ENCODE measurements around the gene MLN.

MLN gene, protein sequence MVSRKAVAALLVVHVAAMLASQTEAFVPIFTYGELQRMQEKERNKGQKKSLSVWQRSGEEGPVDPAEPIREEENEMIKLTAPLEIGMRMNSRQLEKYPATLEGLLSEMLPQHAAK

DNA sequence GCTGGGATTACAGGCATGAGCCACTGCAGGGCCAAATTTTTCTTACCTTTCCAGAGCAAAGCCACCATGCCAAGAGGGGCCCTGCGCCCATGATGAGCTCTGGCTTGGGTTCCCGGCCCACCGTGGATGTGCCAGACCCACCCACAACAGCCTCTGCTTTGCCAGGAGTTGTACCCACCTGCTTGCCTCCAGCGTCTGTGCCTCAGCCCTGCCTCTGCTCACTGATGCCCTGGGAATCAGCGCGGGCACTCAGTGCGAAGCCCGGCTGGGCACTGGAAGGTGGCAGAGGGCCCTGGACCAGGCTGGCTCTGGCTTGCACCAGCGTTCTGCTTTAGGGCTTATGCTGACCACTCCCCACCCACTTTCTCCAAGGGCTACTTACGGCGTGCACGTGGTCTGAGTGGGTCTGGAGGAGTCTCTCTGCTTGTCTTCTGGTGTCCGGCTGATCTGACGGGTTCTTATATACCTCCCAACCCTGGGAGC is at the start of gene MLN:
Gene MLN (minus strand): TSS at position 433 of the 483 bp plus-strand sequence. CDS start 2,840 bp downstream, outside the sequence.
- no peak for DNase-seq (ENCODE audit: low spot score)

DNA sequence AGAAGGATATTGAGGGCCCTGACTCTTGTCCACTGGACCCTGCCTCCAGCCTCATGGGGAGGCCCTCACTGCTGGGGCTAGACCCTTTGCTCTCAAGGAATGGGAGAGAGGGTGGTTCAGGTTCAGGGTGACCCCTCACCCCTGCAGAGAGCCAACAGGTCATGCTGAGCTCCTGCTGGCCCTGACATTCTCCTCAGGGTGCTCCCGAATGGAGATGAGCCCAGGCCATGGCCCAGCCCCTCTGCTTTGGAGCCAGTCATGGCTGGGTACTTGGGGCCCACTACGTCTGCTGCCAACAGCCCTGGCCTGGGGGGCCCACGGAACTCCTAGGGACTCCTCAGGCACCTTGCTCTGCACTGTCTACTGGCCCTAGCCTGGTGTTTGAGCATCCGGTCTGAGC is 49.2 kb upstream of the MLN start:
- no peak for DNase-seq (ENCODE audit: low spot score)

DNA sequence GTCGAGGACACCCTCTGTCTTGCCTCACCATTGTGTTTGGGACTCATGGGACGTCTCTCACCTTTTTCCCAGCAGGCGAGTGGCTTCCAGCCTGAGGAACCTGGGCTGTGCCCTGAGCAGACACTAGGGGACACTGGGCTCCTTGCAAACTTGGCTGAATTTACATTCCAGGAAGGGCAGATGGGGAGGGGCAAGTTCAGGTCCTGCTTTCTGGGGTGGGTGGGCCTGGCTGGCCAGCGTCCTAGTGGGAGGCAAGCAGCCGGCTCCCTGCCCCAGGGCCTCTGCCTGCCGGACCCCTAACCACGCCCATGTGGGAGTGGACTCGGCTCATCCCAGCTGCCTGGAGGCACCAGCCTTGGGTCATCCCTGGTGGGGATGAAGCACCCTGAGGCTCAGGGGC is 48.2 kb upstream of the MLN start:
- no peak for DNase-seq (ENCODE audit: low spot score)

DNA sequence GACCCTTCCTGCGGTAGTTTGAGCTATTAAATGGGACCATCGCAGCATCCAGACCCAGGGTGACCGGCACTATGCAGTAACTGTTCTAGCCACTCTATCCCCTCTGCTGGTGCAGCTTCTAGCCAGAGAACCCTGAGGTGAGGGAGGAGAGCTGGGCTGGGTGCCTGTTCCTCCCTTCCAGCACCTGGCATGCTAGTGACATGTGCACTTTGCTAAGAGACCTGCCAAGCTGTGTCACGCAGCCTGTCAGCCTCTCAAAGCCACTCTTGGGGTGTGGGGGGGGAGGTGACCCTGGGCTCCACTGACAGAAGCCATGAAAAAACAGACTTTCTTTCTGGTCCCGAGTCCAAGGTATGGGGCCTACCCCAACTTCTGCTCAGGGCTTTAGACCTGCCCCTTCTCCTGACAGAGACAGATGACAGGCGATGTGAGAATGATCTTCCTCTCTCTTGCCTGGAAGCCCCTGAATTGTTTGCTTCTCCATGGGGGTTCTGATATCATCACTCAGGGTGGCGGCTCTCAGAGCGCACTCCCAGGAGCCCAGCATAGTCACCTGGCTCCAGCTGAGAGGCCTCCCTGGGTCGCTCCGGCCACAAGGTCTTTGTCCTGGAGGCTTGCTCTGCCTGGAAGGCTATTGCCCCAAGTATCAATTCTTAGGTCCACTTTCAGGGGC is 47.2 kb upstream of the MLN start:
- no peak for DNase-seq (ENCODE audit: low spot score)

DNA sequence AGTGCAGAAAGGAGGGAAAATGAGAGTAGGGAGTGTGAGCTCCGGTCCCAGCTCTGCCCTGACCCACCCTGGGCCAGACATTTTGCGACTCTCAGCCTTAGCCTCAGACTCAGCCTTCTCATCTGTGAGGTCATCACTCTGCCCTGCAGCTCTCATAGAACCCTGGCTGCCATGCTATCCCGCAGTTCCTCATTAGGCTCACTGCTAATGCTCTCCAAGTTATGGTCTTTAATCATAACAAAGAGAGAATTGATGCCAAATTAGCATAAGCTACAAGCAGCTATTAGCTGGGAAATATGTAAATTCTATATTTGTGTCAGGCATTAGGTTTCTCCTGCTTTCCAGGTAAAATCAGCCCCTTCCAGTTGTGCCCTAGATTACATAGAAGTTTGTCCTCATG is 46.5 kb upstream of the MLN start:
- DNase-seq (ENCODE audit: low spot score) = no peak

DNA sequence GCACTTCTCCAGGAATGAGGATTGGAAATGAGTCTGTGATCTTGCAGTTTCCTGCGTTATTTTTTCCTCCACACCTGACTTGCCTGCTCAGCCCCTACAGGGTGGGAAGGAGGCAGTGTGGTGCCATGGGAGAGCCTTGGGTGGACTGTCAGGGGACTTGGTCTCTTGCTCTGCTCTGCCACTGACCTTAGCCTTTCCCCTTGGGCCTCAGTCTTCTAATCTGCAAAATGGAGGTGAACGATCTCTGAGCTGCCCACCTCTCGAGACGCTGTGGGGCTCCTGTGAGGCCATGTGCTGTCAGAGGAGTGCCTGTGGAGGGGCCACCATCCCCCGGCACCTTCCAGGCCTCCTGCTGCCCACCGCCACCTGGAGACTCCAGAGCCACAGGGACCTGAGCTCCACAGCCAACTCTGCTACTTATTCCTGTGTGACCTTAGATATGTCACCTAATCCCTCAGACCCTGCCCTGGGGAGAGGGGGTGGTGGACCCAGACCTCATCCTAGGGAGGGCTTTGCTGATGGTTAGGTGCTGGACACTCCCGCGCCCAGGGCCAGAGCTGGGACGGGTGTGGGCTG is 45.8 kb upstream of the MLN start:
- DNase-seq (ENCODE audit: low spot score) = no peak

DNA sequence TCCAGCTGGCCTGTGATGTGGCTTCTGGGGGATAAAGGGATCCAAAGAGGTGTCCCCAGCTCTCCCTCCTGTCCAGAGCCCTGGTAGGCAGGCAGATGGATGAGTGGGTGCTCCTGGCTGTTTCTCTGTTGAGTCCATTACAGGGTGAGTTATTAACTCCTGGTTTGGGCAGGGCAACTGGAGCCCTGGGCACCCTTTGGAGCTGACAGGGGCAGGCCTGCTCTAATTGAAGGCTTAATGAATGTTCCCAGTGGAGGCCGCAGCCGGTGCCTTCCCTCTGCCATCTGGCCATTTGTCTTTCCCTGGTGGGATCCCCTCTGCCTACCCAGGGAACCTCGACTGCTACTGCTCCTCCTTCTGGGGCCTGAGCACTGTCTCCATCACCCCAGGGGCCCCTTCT is 44.7 kb upstream of the MLN start:
- no peak for DNase-seq (ENCODE audit: low spot score)

DNA sequence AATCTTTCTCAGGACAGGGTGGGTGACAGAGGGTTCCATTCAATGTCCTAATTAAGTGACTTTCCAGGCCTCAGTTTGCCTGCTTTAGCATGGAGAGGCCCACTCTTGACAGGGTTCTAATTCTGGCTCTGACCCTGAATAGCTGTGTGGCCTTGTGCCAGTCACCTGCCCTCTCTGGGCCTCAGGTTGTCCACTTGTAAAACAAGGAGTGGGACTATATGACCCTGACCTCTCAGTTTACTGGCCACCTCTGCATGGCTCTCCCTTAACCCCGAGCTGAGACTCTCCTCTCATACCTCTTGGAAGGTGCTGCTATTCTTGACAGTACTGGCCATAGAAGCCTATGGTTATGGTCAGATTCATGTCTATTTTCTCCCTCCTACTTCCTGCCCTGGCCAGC is 44.1 kb upstream of the MLN start:
- no peak for DNase-seq (ENCODE audit: low spot score)

DNA sequence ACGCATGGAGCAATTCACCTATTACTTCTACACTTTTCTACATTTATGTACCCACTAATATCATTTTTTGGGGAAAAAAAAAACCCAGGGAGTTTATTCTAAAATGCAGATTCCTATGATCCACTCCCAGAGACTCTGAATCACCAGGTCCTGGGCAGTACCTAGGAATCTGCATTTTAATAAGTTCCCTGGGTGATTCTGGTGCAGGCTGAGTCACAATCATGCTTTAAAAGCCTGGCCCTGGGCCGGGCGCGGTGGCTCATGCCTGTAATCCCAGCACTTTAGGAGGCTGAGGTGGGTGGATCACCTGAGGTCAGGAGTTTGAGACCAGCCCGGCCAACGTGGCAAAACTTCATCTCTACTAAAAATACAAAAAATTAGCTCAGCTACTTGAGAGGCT is 43.3 kb upstream of the MLN start:
- DNase-seq (ENCODE audit: low spot score) = no peak

DNA sequence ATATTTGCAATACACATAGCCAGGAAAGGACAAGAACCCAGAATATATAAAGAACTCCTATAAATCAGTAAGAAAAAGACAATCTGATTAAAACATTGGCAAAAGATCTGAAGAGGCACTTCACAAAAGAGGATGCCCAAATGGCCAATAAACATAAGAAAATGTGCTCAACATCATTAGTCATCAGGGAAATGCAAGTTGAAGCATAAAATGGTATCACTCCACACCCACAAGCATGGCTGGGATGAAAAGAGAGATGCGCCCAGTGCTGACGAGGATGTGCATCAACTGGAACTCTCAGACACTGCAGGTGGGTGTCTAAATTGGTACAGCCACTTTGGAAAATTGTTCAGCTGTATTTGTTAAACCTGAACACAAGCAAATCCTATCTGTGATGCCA is 42.4 kb upstream of the MLN start:
- no peak for DNase-seq (ENCODE audit: low spot score)

DNA sequence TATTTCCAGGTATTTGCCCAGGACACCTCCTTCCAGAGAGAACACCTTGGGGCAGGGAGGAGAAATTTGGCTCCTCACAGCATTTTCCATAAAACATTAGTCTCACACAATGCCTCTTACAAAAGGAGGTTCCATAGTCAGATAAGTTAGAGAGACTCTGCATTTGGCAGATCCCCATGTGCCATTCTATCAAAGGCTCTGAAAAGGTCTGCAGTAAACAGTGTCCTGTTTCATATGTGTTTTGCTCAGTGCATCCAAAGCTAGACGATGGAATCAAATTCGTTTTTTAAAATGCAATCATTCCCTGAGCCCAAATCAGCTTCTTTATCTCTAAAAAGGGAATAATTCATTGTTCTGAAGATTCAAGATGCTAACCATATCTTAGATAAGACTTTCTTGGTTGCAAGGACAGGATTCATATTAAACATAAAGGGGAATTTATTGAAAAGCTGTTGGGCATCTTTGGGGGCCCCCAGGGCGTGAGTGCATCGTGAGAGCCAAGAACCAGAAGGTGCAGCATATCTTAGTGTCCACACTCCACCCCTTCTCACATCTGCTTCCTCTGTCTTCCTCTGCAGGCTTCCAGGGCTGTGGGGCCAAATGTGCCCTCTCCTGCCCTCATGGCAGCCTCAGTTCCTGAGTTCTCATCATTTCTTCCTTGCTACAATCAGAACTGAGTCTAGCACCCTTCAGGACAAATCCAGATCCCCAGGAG is 41.4 kb upstream of the MLN start:
- no peak for DNase-seq (ENCODE audit: low spot score)

DNA sequence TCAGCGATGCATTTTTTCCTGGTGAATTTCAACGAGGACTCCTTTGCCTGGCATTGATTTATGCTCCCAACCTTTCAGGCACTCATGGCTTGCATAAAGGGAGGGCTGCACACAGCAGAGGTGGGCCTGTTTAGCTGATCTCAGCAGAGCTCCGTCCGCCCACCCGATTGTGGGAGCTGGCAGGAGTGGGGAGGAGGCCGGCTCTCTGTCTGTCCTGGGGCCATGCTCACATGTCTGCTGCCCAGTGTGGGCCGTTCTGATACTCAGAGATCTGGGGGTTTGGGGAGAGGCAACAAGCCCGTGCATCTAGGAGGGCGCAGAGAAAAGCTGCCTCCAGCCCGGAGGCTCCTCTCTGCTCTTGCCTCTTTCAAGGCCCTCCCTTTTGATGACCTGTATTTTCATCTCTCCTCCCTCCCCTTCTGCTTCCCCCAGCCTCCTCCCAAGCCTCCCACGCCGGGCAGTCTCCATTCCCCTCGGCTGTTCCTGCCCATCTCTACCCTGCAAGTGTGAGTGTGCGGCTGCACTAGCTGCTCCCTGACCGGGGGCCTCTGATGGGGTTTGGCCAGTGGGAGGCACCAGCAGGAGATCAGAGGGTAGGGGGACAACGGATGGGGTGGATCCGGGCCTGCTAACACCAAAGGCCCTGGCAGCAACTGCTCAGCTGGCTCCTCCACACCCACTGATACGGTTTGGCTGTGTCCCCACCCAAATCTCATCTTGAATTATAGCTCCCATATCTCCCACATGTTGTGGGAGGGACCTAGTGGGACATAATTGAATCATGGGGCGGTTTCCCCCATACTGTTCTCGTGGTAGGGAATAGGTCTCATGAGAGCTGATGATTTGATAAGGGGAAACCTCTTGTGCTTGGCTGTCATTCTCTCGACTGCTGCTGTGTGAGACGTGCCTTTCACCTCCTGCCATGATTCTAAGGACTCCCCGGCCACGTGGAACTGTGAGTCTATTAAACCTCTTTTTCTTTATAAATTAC is 39.6 kb upstream of the MLN start:
- DNase-seq (ENCODE audit: low spot score) = no peak

DNA sequence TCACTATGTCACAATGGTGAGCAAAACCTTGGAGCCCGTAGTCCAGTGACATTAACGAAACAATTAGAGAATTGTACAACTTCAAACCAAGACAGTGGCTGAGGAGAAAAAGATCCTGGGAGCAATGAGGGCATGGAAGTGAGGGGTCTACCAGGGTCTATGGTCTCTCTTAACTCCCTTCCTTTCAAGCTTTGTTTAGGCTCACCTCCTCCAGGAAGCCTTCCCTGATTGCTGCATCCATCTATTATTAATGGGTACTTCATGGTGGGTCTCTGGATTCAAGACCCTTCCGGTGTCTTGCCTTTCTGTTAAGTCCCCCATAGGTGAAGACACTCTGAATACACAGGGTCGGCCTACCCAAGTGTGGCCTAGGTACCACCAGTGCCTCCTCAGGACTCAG is 38.1 kb upstream of the MLN start:
- DNase-seq (ENCODE audit: low spot score) = no peak

DNA sequence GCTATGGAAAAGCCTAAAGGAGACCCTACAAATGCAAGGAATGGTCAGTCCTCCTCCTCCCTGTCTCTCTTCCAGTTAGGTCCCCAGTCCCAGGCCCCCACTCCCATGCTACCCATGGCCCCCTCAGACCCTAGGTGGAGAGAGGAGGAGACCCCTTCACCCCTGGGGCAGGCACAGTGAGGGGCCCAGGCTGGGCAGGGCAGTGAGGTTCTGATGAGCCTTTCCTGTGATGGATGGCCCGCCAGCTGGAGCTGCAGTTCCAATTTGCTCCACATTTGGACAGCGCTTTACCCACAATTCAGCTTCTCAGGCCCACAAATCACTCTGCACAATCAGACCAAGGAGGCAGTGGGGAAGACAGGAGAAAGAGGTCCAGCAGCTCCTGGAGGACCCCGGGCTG is 37.3 kb upstream of the MLN start:
- no peak for DNase-seq (ENCODE audit: low spot score)

DNA sequence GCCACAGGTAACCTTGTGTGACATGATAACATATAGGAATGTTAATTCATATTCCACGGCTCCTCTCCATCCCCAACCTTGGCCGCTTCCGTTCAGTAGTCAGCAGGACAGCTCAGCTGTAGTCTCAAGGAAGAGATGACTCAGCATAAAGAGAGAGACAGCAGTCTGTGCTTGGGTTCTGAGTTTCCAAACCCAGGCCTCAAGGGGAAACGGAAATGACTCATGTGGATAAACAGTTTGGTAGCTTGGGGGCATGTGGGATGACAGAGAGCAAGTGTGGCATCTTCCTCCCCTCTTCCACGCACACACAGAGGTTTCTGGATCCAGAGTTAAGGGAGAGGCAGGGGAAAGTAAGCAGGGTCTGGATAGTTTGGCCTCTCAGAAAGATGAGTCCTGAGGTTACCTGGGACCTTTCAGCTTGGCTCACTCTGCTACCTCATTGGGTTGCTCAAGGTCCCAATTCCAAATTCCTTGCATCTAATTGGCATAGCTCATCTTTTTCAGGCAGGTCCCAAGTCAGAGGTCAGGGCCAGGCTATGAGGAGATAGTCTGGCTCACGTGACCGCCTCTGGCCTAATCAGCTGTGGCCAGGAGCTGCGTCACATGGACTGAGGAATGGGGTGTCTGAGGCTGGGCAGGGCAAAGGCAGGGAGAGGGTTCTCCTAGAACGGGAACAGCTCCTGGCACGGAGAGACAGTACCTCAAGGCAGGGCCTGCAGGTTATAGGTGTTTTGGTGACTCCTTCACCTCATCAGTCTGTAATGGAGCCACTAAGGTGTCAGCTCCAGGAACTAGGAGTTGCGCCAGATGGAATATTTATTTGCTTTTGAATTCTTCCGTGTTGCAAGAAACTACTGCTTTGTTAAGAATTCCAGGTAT is 36.5 kb upstream of the MLN start:
- peak; percentile 99 for DNase-seq (ENCODE audit: low spot score)

DNA sequence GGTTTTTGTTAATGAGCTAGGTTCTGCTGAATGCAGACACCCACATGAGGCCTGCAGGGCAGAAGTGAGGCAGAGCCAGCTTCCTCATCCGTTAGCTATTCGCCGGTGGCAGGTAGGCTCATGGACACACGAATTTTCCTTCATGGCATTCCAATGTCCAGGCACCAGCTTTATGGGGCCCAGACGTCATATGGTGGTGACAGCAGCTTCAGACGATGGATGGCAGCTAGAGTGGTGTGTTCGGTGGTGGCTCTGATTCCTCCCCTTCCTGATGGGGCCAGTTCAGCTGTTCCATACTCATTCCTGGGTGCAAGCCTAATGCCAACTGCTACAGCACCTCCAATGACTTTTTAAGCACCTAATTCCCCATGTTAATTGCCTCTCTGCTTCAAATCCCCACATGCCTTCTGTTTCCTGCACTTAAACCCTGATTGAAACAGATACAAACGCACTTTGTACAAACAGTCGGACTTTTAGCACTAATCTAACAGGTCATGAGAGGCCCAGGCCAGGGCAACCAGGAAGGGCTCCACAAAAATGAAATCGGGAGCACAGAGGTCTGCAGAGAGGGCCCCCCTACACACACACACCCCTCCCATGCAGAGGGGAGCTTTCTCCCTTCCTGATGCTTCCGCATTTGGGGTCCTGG is 35.7 kb upstream of the MLN start:
- no peak for DNase-seq (ENCODE audit: low spot score)

DNA sequence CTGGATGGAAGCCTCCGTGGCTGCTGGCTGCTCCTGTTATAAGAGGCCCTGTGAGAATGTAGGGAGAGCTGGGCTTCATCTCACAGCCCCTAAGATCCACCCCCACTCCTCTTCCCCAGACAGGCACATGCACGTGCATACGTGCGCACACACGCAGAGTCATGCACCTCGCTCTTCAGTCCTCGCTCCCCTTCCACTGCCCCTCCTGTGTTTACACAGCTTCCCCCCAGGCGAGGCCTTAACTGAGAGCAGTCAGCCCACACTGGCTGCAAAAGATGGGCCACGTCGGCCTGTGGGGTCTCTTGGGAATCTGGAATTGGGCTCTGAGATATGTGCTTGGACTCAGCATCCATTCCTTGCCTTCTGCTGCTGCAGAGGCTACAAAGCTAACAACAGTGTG is 35.2 kb upstream of the MLN start:
- no peak for DNase-seq (ENCODE audit: low spot score)

DNA sequence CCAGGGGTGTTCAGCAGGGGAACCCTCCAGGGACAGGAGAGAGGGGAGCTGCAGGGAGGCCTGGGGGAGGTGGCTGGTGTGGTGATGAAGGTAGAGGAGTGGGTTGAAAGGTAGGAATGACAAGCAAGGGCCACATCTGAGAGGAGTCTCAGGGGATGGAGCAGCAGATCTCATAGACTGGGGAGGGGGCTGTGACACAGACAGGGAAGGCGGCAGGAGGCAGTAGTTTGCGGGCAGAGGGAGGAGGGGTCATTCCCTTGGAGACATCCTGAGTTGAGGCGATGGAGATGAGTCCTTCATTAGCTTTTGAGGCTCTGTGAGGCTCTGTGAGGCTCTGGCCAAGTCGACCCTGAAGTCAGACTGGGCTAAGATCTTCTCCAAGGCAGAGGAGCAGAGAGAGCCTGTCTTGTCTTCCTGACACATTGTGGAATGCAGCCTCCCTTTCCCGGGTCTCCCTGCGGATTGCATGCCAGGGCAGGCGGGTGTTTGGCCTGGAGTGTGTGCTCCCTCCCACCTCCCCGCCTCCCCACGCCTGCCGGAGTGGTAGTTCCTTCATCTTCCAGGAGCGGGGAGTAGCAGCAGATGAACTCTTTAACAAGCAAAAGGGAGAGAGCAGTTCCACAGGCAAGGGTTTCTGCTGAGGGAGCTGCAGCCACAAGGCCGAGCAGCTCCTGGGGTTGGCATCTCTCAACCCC is 34.3 kb upstream of the MLN start:
- no peak for DNase-seq (ENCODE audit: low spot score)

DNA sequence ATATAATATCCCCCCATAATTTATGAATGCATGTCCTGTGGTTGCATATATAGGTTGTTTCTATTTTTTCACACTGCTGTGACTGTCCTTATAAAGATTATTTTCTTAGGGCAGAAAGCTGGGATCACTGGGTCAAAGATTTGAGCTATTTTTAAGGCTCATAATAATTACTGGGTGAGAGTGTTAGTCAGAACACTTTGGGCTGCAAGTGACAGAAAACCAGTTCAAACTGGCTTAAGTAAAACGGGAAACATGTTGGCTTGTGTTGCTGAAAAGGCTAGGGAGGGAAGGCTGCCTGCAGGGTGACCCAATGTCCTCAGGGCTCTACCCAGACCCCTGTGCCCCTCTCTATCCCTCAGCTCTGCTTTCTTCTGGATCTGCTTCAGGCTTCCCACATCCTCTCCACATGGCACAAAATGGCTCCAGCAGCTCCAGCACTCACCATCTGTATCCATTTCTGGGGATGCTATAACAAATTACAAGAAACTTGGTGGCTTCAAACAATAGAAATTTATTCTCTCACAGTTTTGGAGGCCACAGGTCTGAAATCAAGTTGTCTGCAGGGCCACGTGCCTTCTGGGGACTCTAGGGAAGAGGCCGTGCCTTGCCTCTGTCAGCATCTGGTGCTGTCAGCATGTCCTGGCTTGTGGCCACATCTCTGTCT is 33.1 kb upstream of the MLN start:
- no peak for DNase-seq (ENCODE audit: low spot score)
